Muscle of back (tissue), 11 donors: Measurements from ENCODE around the gene CFB. TPM values are rescaled to one million over a fixed set of nuclear protein-coding genes. Genes with fewer than 3 reads are reported as not detected.
A peak's percentile ranks its signal among the peaks of the same experiment; 100 is the strongest.

Source experiments
- DNase-seq, 3 donors: peaks; one replicate each; pipeline versions ENCODE4 v3.0.0 to v3.0.0-alpha.2; 2013
- polyA plus RNA-seq, 10 donors: library from polyadenylated mRNA; unstranded; fragments of 120-200 nt; gene quantifications; one replicate each; pipeline ENCODE4 v1.2.1, GENCODE V29; 2013; ENCODE audit not compliant: insufficient read length in 10 of 10

Gene CFB
- polyA plus RNA-seq, 10 donors = 1.0 to 2.6 (median 1.6) TPM

- no peak for DNase-seq
Observed at GRCh38 chr6:31948753-31949413, 3.0 kb downstream of the CFB start.

- no peak for DNase-seq
Observed at GRCh38 chr6:31949926-31950548, 4.1 kb downstream of the CFB start.

DNA sequence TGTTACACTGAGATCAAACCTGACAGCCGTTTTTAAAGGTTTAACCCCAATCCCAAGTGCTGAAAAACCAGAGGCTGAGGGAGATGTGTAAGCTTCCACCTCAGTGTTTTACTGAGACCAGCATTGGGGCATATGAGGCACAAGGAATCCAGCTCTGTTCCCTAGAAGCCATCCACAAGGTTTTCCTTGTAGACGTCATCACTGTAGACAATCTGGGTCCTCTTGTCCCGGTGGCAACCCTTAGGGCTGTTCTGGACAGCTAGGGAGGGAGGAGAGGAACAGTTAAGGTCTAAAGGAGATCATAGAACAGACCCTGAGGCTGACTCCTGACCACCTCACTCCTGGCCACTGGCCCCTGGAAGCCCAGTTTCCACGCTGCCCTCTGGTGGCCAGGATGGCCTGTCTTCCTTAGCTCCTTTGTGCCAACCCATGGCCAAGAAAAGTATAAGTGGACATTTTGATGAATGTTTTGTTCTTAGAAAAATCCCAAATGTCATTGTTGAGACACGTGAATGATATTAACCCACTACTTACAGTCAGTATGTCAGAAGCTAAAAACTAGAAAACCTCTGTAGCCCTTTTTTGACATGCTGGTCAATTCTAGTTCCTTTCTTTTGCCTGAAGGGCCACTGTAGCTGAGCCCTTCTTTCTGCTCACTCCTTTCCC lies 6.4 kb downstream of the CFB start:
- DNase-seq = peak in 2 of 3 donors; percentile 34 to 59

- no peak for DNase-seq
Observed at GRCh38 chr6:31952890-31953289, 7.0 kb downstream of the CFB start.

DNA sequence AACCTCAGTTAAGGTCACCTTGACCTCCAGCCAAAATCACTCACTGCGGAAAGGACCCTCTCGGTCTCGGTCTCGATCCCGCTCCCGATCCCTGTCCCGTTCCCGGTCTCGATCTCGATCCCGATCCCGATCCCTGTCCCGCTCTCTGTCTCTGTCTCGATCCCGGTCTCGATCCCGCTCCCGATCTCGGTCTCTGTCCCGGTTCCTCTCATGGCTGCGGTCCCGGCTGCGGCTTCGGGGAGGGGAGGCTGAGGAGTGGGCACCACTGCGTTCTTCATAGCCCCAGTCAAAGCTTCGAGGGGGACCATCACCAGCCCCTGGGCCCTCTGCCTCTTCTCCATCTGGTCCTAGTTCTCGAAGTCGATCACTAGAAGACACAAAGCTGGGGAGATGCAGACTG lies 8.6 kb downstream of the CFB start:
- DNase-seq = no peak

DNA sequence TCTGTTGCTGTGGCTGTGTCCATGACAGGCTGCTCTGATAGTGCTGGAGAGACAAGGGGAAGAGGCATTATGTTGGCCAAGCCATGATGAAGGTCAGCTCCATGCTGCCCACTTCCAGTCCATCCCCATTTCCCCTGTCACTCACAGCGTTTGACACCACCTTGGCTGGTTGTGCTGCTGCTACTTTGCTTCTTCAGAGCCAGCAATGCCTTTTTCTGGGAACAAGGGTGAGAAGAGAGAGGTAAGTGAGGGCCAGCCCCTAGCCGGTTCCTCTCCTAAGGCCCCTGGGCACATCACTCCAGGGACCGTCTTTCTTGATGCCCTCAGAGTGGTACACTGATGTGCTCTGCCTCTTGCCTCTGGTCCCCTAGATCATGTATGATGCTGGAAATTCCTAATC lies 10.9 kb downstream of the CFB start:
- no peak for DNase-seq

DNA sequence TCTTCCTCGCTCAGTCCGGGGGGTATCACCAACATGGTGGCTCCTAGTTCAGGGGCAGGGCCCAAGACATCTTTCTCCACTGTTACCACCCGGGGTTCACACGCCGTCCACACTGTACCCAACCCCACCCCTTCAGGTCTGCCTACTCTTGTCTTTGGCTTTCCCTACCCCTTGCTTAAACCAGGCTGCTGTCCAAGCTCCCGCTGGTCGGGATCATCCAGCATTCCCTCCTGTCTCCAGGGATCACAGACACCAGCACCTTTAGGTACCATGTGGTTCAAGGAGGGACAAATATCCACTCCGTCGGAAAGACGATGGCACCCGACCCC lies 12.5 kb downstream of the CFB start:
- DNase-seq = peak in 1 of 3 donors; percentile 18

- peak; percentile 98 to 99 (median 98) for DNase-seq
Observed at GRCh38 chr6:31958741-31959739, 13.1 kb downstream of the CFB start, which contains the start of the genes NELFE and SKIC2. TSS of gene NELFE (minus strand) at chr6:31958971. CDS start at chr6:31958446, 525 bp downstream. TSS of gene SKIC2 (plus strand) at chr6:31959175. CDS start at chr6:31959193, 18 bp downstream.

- no peak for DNase-seq
Observed at GRCh38 chr6:31961616-31962015, 15.7 kb downstream of the CFB start.

DNA sequence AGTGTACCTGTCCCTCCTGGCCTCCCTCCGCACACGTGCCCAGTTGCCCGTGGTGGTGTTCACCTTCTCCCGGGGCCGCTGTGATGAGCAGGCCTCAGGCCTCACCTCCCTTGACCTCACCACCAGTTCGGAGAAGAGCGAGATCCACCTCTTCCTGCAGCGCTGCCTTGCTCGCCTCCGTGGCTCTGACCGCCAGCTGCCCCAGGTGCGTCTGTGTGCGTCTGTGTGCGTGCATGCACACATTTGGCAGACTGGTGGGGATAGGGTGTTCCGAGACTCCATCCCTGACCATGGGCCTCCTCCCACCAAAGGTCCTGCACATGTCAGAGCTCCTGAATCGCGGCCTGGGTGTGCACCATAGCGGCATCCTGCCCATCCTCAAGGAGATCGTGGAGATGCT lies 18.0 kb downstream of the CFB start:
- DNase-seq = no peak

- DNase-seq = no peak
Observed at GRCh38 chr6:31965700-31966099, 19.8 kb downstream of the CFB start.

DNA sequence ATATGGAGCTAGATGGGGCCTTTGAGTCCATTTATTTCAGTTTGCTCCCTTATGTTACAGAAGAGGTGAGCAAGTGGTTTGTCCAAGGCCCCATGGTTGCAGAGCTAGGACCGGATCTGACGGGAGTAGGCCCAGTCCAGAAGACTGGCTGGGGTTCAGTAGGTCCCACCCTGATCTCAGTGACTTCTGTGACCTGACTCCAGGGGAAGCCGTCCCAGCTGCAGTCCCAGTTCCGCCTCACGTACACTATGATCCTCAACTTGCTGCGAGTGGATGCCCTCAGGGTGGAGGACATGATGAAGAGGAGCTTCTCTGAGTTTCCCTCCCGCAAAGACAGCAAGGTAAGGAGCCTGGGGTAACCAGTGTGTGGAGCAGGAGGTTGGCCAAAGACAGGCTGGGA lies 20.6 kb downstream of the CFB start:
- DNase-seq = no peak

- no peak for DNase-seq
Observed at GRCh38 chr6:31966997-31967925, 21.4 kb downstream of the CFB start.

DNA sequence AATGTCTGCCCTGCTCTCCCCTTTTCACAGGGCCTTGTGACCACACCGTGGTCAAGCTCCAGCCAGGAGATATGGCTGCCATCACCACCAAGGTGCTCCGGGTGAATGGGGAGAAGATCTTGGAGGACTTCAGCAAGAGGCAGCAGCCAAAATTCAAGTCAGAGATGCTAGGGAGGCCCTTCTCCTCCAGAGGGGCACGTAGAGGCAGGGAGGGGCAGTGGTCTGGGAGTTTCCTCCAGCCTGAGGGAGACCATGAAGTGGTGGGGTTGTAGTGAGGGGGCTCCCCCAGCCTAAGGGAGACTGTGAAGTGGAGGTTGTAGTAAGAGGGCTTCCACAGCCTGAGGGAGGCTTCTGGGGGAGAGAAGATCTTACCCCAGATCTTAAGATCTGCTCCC lies 22.0 kb downstream of the CFB start:
- DNase-seq = no peak

DNA sequence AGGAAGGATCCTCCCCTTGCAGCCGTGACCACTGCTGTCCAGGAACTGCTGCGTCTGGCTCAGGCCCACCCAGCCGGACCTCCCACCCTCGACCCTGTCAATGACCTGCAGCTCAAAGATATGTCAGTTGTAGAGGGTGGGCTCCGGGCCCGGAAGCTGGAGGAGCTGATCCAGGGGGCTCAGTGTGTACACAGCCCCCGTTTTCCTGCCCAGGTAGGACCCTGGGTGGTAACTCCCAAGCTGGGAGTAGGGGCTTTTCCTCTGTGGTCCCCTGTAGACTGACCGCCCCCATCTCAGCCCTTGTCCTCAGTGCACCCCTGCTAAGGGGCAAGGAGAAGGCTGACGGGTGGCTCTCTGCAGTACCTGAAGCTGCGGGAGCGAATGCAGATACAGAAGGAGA lies 22.4 kb downstream of the CFB start:
- no peak for DNase-seq

DNA sequence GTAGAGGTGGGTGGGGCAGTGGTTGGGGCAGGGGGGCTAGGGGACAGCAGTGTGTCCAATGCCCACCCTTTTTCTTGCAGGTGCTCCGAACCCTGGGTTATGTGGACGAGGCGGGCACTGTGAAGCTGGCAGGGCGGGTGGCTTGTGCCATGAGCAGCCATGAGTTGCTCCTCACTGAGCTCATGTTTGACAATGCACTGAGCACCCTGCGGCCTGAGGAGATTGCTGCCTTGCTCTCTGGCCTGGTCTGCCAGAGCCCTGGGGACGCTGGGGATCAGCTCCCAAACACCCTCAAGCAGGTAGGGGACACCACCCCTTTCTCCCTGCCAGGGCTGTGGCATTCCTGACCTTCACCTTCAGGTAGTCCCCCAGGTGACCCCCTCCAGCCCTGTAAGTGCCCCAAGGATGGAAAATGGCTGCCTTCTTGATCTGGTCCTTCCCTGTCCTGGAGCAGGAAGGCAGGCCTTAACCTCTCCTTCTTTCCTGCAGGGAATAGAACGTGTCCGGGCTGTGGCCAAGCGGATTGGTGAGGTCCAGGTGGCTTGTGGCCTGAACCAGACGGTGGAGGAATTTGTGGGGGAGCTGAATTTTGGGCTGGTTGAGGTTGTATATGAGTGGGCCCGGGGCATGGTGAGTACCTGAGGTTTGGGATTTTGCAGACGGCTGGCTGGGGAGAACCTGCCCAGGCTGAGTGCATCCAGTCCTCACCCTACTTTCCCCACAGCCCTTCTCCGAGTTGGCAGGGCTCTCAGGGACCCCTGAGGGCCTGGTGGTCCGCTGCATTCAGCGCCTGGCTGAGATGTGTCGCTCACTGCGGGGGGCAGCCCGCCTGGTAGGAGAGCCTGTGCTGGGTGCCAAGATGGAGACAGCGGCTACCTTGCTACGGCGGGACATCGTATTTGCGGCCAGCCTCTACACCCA lies 23.2 kb downstream of the CFB start:
- no peak for DNase-seq

GRCh38 chr6:31969712-31970603 lies 24.1 kb downstream of the CFB start:
- DNase-seq = no peak

- no peak for DNase-seq
Observed at GRCh38 chr6:31970604-31971271, 24.8 kb downstream of the CFB start.
